K562 (cell line): Measurements from ENCODE around the gene CARD8. TPM values are rescaled to one million over a fixed set of nuclear protein-coding genes. Genes with fewer than 3 reads are reported as not detected.

Experiments used
- ATAC-seq: fragments of 200-7000 bp; cut with Tn5 transposase; 3 replicates; pipeline ENCODE4 v1.9.1; 2020; ENCODE audit warnings: moderate library complexity
- BruUV-seq: library from RNA; stranded (reverse); fragments of 400-500 nt; replicated peaks from 2 replicates; lab custom pipeline; 2021; lab: Mats Ljungman, UMichigan
- CTCF ChIA-PET: fragments of 300-600 bp; formaldehyde crosslinking; extraction: SDS; loops from one replicate; lab custom pipeline; 2021; ENCODE audit warnings: low intra/inter-chr PET ratio; lab: Yijun Ruan, JAX
- POLR2A ChIA-PET: fragments of 300-600, 350-650 bp; sonication (Branson Sonifier 250); formaldehyde crosslinking; extraction: SDS; loops from one replicate; lab custom pipeline; 2021; ENCODE audit warnings: antibody characterized with exemption, inconsistent platforms; lab: Yijun Ruan, JAX
- DNase-seq, 4 experiments: peaks; one replicate each; pipeline versions ENCODE4 v3.0.0 to v3.0.0-alpha.2; 2011 to 2018; ENCODE audit warnings: low spot score in 3 of 4, mixed read lengths in 3 of 4; ENCODE audit errors: extremely low read depth in 1 of 4
- FAIRE-seq: peaks from 2 replicates; lab custom pipeline; 2011; peaks lifted over from hg19 to GRCh38; lab: Jason Lieb, UNC
- H2AFZ ChIP-seq: 2 replicates; pipeline ENCODE4 v1.6.0; 2011; ENCODE audit warnings: low read depth, low read length, control low read depth, inconsistent platforms
- H3K27ac ChIP-seq: fragments of 200-600 bp; 3 replicates; pipeline ENCODE4 v1.8.0; 2011; ENCODE audit warnings: low read depth, mild to moderate bottlenecking, control low read depth, inconsistent platforms, low read length, moderate library complexity, mixed read lengths; ENCODE audit errors: extremely low read depth
- H3K27me3 ChIP-seq, 2 experiments: fragments of 300-600 bp in 1 of 2; 2 replicates in 1 of 2; 3 replicates in 1 of 2; pipeline versions ENCODE4 v1.6.0 to v1.8.0; 2011; ENCODE audit warnings: inconsistent platforms in 2 of 2, low read length in 2 of 2, mild to moderate bottlenecking in 1 of 2, mixed read lengths in 1 of 2, moderate library complexity in 1 of 2; ENCODE audit not compliant: control insufficient read depth in 2 of 2, insufficient read depth in 2 of 2
- H3K36me3 ChIP-seq: fragments of 300-600 bp; 3 replicates; pipeline ENCODE4 v1.8.0; 2011; ENCODE audit warnings: mild to moderate bottlenecking, low read length, inconsistent platforms; ENCODE audit not compliant: control insufficient read depth, insufficient read depth
- H3K4me1 ChIP-seq, 2 experiments: fragments of 200-600 bp in 1 of 2; replicated peaks in 1 of 2; 2 replicates in 1 of 2; 3 replicates in 1 of 2; pipeline versions ENCODE4 v1.5.1 to v1.8.0; 2011; ENCODE audit warnings: inconsistent platforms in 2 of 2, low read length in 2 of 2, mild to moderate bottlenecking in 1 of 2, mixed read lengths in 1 of 2, moderate library complexity in 1 of 2; ENCODE audit not compliant: control insufficient read depth in 2 of 2, insufficient read depth in 2 of 2
- H3K4me2 ChIP-seq: 2 replicates; pipeline ENCODE4 v1.6.1; 2011; ENCODE audit warnings: low read length, control low read depth, inconsistent platforms, mixed read lengths; ENCODE audit not compliant: insufficient read depth
- H3K4me3 ChIP-seq: fragments of 200-600 bp; sonication (generic), shearing (Covaris generic); 2 replicates; pipeline ENCODE4 v1.5.1; 2016; ENCODE audit warnings: control low read depth, inconsistent platforms
- H3K79me2 ChIP-seq: fragments of 200-600 bp; 3 replicates; pipeline ENCODE4 v1.8.0; 2011; ENCODE audit warnings: low read length, inconsistent platforms; ENCODE audit not compliant: control insufficient read depth, insufficient read depth
- H3K9ac ChIP-seq, 2 experiments: 2 replicates each; pipeline versions ENCODE4 v1.6.0 to v1.6.1; 2011; ENCODE audit warnings: low read depth in 2 of 2, low read length in 2 of 2, control low read depth in 1 of 2, inconsistent platforms in 1 of 2, mild to moderate bottlenecking in 1 of 2, mixed read lengths in 1 of 2; ENCODE audit not compliant: insufficient read depth in 1 of 2
- H3K9me1 ChIP-seq: one replicate; pipeline ENCODE4 v1.6.0; 2011; ENCODE audit warnings: inconsistent platforms, mild to moderate bottlenecking, low read length, moderate library complexity; ENCODE audit not compliant: control insufficient read depth, insufficient read depth
- H3K9me3 ChIP-seq: replicated peaks from 2 replicates; pipeline ENCODE4 v1.5.1; 2011; ENCODE audit warnings: low read depth, low read length, inconsistent platforms; ENCODE audit not compliant: control insufficient read depth, insufficient read depth
- H4K20me1 ChIP-seq: replicated peaks from 2 replicates; pipeline ENCODE4 v1.6.1; 2011; ENCODE audit warnings: low read length, inconsistent platforms, mixed read lengths; ENCODE audit not compliant: control insufficient read depth, insufficient read depth
- DEAF1 ChIP-seq: fragments of 450-650 bp; formaldehyde crosslinking; IDR thresholded peaks from 2 replicates; pipeline ENCODE4 v1.4.0; 2020; ENCODE audit warnings: mild to moderate bottlenecking, moderate library complexity
- REST ChIP-seq, 2 experiments: fragments of 450-650 bp; formaldehyde crosslinking in 1 of 2; IDR thresholded peaks; 2 replicates each; pipeline versions ENCODE4 v1.4.0 to v1.6.1; 2014 to 2020; ENCODE audit warnings: mild to moderate bottlenecking in 2 of 2, borderline replicate concordance in 1 of 2, low read depth in 1 of 2
- ZNF785 ChIP-seq: fragments of 250-450 bp; sonication (Bioruptor Pico); IDR thresholded peaks from 2 replicates; pipeline ENCODE4 v1.4.0; 2020; ENCODE audit warnings: mild to moderate bottlenecking
- WGBS: fragments of 100-300 bp; shearing (Covaris generic); methylation state at CpG from one replicate; pipeline ENCODE4 v1.1.6; 2016; ENCODE audit warnings: low coverage, mixed read lengths; ENCODE audit not compliant: insufficient coverage; ENCODE audit errors: missing lambda C conversion rate; 5-methylcytosine and 5-hydroxymethylcytosine counted together
- in situ Hi-C: fragments of 300-500 bp; cut with MboI; formaldehyde crosslinking; loops from 4 replicates; pipeline ENCODE4 v1.15.0; 2018; ENCODE audit warnings: inconsistent platforms, mixed read lengths
- intact Hi-C: fragments of 100-400 bp; cut with micrococcal nuclease; formaldehyde crosslinking; loops from 2 replicates; pipeline ENCODE4 v1.14.2; 2022
- polyA plus RNA-seq, 8 experiments: library from polyadenylated mRNA; depleted of rRNA in 4 of 8; stranded (reverse) in 5 of 8; unstranded in 3 of 8; fragments of >200 nt; fragmentation: Nextera tagmentation in 2 of 8; fragmentation: Illumina TruSeq in 1 of 8; extraction: Ambion mirVana in 2 of 8; extraction: Trizol in 1 of 8; gene quantifications; 2 replicates each; pipeline versions ENCODE4 v1.2.1 to v1.2.3, GENCODE V29; 2011 to 2014; ENCODE audit warnings: inconsistent platforms in 1 of 8, missing spikeins in 1 of 8
- total RNA-seq, 7 experiments: library from RNA; depleted of rRNA in 6 of 7; stranded (reverse); fragments of >200 nt in 6 of 7; fragmentation: Illumina TruSeq in 2 of 7; extraction: Trizol in 2 of 7; gene quantifications; 2 replicates each; pipeline versions ENCODE4 v1.2.1 to v1.2.3, GENCODE V29; 2011 to 2021; ENCODE audit warnings: low replicate concordance in 1 of 7

CARD8 gene
- total and polyA plus RNA-seq, 9 of the 15 experiments (the other 6 are each of a cell fraction or from before 2014, with no cell fraction given), result 11.5 to 26.4 (median 20.8) TPM

- DNase-seq, result no peak
- FAIRE-seq, result no peak
- Histone ChIP-seq H3K4me2 (no peak overlapping the region), H2AFZ (no peak overlapping the region), H3K9ac (peak overlapping the region in 1 of 2 experiments; percentile 100; a peak in 1 of 4 replicates), H3K27me3 (no peaks in the 10 kb centered on the region), H4K20me1 (peaks cover 8% of the 10 kb centered on the region; the same call in 1 of the 2 replicates), H3K79me2 (peaks cover 37% of the 10 kb centered on the region), H3K4me1 (peaks cover 7 to 22% of the 10 kb centered on the region in 2 experiments; a peak in 3 of 5 replicates), H3K9me3 (no peaks in the 10 kb centered on the region), H3K36me3 (peaks cover 14% of the 10 kb centered on the region), H3K4me3 (0 out of 2 replicates have a peak overlapping the region, but pooled peaks have one; percentile 99), H3K27ac (no peak overlapping the region), H3K9me1 (no peaks in the 10 kb centered on the region)
- WGBS, result 78% methylated on average over 3 of the region's 37 CpGs
- TF ChIP-seq DEAF1 (no peak), REST (IDR thresholded peaks at IDR 0.05; ENCODE audit: borderline replicate concordance) (no peak), REST (CRISPR knock-in tag; IDR thresholded peaks at IDR 0.05; ENCODE audit: low read depth) (no peak), ZNF785 (CRISPR knock-in tag) (no peak)
- intact Hi-C loops (no loop called here), in situ Hi-C loops (no loop called here)
- ATAC-seq, result no peak
- ChIA-PET CTCF (no interaction called here), POLR2A (interaction anchor here (1.1 kb wide), 1 partner anchor 32 kb away, joined by 3 read pairs; no protein-coding TSS in a partner anchor)
- no TSS peak for BruUV-seq
Observed at GRCh38 chr19:48171710-48172109, 84.0 kb downstream of the CARD8 start.
